Measurements from ENCODE around the gene BCAS4.

DNA sequence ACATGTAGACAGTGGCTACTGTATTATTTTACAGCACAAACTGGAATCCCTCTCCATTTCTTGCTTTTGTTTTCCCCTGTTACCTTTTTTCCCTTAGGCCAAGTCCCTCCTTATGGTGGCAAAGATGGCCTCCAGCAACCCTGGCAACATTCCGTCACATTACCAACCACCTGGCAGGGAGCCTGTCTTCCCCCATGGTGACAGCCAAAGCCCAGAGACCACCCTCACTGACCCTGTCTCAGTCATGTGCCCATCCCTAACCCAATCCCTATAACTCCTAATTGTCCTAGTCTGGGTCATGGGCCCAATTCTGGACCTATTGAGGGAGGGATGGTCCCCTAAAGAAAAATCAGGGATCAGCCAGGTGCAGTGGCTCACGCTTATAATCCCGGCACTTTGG, 35.9 kb upstream of the BCAS4 start:
- TF ChIP-seq GATA2 (IDR thresholded peaks at IDR 0.05; ENCODE audit: low read depth, low read length), result no peak
- no peak for TF ChIP-seq GATA3 (IDR thresholded peaks at IDR 0.05; ENCODE audit: low read depth, low read length)
